Measurements from ENCODE around the gene GTSE1. TPM values are rescaled to one million over a fixed set of nuclear protein-coding genes. Genes with fewer than 3 reads are reported as not detected.

GTSE1 gene
- total and polyA plus RNA-seq, 2 of the 13 experiments (the other 11 are each of a cell fraction or from before 2014, with no cell fraction given), result 10.7 to 13.5 TPM

DNA sequence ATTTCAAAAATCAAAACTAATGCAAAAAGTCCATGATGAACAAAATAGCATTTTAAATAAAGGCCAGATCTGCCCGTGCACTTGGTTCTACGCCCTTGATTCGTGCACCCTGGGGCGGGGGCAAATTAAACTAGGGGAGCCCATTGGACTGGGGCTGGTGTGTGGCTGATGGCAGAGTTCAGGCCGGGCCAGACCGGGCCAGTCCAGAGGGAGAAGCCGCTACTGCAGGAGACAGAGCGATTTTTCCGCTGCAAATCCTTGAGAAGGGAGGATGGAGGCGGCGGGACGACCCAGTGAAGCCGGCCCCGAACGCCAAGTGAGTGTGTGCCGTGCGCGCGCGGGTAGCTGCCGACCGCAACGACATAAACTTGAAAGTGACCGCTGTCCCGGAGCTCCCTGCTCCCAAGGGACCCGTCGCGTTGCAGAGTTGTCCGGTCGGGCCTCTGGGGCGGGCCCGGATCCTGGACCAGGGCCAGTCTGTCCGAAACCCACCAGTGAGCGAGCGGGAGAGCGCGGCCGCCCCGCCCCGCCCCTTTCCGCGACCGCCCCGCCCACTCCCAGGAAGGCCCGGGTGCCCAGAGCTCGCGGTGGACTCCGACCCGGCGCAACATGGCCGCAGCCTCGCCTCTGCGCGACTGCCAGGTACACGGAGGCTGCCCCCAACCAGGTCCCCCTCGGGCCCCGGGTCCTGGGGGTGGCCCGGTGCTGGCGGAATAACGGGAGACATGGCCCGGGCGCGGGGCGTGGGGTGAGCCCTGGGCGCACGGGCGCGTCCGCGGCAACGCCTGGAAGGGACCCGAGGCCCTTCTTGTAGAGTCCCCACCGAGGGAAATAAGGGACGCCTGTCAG is 29.0 kb upstream of the GTSE1 start, which contains the start of gene TTC38 (continued):
- TF ChIP-seq, protein P1, sequence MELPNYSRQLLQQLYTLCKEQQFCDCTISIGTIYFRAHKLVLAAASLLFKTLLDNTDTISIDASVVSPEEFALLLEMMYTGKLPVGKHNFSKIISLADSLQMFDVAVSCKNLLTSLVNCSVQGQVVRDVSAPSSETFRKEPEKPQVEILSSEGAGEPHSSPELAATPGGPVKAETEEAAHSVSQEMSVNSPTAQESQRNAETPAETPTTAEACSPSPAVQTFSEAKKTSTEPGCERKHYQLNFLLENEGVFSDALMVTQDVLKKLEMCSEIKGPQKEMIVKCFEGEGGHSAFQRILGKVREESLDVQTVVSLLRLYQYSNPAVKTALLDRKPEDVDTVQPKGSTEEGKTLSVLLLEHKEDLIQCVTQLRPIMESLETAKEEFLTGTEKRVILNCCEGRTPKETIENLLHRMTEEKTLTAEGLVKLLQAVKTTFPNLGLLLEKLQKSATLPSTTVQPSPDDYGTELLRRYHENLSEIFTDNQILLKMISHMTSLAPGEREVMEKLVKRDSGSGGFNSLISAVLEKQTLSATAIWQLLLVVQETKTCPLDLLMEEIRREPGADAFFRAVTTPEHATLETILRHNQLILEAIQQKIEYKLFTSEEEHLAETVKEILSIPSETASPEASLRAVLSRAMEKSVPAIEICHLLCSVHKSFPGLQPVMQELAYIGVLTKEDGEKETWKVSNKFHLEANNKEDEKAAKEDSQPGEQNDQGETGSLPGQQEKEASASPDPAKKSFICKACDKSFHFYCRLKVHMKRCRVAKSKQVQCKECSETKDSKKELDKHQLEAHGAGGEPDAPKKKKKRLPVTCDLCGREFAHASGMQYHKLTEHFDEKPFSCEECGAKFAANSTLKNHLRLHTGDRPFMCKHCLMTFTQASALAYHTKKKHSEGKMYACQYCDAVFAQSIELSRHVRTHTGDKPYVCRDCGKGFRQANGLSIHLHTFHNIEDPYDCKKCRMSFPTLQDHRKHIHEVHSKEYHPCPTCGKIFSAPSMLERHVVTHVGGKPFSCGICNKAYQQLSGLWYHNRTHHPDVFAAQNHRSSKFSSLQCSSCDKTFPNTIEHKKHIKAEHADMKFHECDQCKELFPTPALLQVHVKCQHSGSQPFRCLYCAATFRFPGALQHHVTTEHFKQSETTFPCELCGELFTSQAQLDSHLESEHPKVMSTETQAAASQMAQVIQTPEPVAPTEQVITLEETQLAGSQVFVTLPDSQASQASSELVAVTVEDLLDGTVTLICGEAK (IDR thresholded peaks at IDR 0.05), result no peak
- TF ChIP-seq, protein P1 (CRISPR knock-in tag; IDR thresholded peaks at IDR 0.05), result peak; percentile 40; the same call in 1 of the 2 replicates
- no peak for TF ChIP-seq JUNB (CRISPR knock-in tag; IDR thresholded peaks at IDR 0.05; ENCODE audit: borderline replicate concordance)
- no peak; the same call in 1 of the 2 replicates for TF ChIP-seq RBAK (CRISPR knock-in tag; IDR thresholded peaks at IDR 0.05)
- no peak for TF ChIP-seq ZSCAN20 (CRISPR knock-in tag; IDR thresholded peaks at IDR 0.05; ENCODE audit: borderline replicate concordance)
- no peak for TF ChIP-seq TSC22D2 (CRISPR knock-in tag; IDR thresholded peaks at IDR 0.05; ENCODE audit: borderline replicate concordance)
- TF ChIP-seq CC2D1A (CRISPR knock-in tag; IDR thresholded peaks at IDR 0.05), result no peak
- TF ChIP-seq ZBTB20 (CRISPR knock-in tag; IDR thresholded peaks at IDR 0.05; ENCODE audit: borderline replicate concordance, low read depth), result no peak
- TF ChIP-seq ZNF367 (CRISPR knock-in tag; IDR thresholded peaks at IDR 0.05; ENCODE audit: borderline replicate concordance), result no peak
- TF ChIP-seq TAF15 (IDR thresholded peaks at IDR 0.05; ENCODE audit: low read depth, low read length, poor library complexity, severe bottlenecking), result no peak
- no peak for TF ChIP-seq JARID2 (CRISPR knock-in tag; IDR thresholded peaks at IDR 0.05; ENCODE audit: insufficient replicate concordance)
- no peak for TF ChIP-seq ZKSCAN1 (IDR thresholded peaks at IDR 0.05; ENCODE audit: low read length)
- no peak for TF ChIP-seq SOX6 (IDR thresholded peaks at IDR 0.05)
- peak; percentile 40 for TF ChIP-seq SOX6 (CRISPR knock-in tag; IDR thresholded peaks at IDR 0.05)
- TF ChIP-seq DNMT3B (CRISPR knock-in tag; conservative IDR thresholded peaks at IDR 0.05), result no peak
- TF ChIP-seq NCOA5 (CRISPR knock-in tag; IDR thresholded peaks at IDR 0.05), result no peak
- TF ChIP-seq ZFAT (CRISPR knock-in tag; conservative IDR thresholded peaks at IDR 0.05), result no peak
- no peak for TF ChIP-seq PTBP1 (IDR thresholded peaks at IDR 0.05; ENCODE audit: low read depth, low read length, poor library complexity, severe bottlenecking)
- peak; percentile 54; the same call in 1 of the 2 replicates for TF ChIP-seq RFXAP (CRISPR knock-in tag; IDR thresholded peaks at IDR 0.05; ENCODE audit: borderline replicate concordance)
- TF ChIP-seq SIX4 (CRISPR knock-in tag; IDR thresholded peaks at IDR 0.05), result no peak
- TF ChIP-seq ATF7-NPFF (CRISPR knock-in tag; IDR thresholded peaks at IDR 0.05; ENCODE audit: low read depth), result peak; percentile 60; the same call in 1 of the 2 replicates
- TF ChIP-seq ZIK1 (CRISPR knock-in tag; IDR thresholded peaks at IDR 0.05; ENCODE audit: borderline replicate concordance, low read depth), result no peak

Measured in HepG2 (cell line).